Central memory CD4-positive, alpha-beta T cell (primary cell): ENCODE measurements around the gene HDGFL3.
"Not testable (repeated sequence)": the region's sequence is repeated elsewhere in the genome, so short reads cannot be mapped to it uniquely, and the experiment has no call there.

Experiments used
- DNase-seq: peaks from one replicate; pipeline ENCODE4 v3.0.0; 2022
- total RNA-seq, 3 experiments: gene quantifications; one replicate each; lab custom pipeline; 2026; lab: John Stamatoyannopoulos, UW

Gene HDGFL3
- total RNA-seq: 9.1 to 73.3 (median 32.3) reads per million in 3 experiments

DNA sequence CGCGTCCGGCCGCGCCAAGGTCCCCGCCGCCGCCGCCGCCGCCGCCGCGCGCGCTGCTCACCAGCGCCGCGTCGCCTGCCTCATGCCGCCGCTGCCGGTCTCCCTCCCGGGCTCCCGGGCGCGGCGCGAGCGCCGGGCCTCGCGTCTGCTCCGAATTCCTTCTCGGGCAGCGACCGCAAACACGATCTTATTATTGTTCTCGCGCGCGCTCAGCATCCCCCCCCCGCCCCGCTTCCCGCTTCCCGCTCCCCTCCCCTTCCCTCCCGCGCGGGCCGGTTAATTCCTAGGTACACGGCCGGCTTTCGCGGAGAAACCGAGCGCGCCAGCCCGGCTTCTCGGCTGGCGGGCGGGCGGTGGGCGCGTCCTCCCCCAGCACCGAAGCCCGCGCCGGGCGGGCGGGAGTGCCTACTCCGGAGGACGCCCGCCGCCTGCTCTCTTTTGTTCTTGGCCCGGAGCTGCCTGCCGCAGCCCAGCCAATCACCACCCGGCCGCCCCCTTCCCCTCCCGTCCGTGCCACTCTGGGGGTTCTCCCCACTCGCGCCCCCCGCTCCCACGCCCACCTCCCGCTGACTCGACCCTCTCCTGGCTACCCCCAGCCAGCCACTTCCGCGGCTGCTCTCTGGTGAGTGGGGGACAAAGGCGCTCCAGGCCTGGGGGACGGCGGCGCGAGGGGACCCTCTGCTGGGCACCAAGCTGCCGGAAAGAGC, at the start of gene HDGFL3:
HDGFL3 (minus strand) TSS at position 164 of the 707 bp plus-strand sequence. CDS start 409 bp downstream, outside the sequence.
- peak; percentile 2 for DNase-seq

DNA sequence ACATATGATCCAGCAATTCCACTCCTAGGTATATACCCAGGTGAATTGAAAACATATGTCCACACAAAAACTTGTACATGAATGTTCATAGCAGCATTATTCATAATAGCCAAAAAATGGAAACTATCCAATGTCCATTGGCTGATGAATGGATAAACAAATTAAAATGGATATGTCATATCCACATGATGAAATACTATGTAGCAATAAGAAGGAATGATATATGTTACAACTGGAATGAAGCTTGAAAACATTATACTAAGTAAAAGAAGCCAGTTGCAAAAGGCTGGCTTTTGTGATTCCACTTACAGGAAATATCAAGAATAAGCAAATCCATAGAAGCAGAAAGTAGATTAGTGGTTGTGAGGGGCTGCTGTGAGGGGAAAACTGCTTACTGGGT, 43.2 kb upstream of the HDGFL3 start:
- no peak for DNase-seq

DNA sequence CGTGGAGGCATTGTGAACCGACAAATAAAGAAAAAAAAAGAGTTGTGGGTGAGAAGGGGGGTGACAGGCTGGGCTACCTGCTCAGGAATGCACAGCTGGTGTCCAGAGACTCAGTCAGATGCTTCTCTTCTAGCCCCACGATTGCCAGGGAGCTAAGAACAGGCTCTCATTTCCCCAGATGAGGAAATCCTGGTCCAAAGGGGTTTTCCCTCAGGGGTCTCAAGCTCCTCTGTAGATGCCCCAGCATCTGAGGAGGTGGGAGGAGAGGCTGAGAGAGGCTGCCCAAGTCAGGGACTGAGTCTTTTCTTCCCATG, 41.4 kb upstream of the HDGFL3 start:
- no peak for DNase-seq

DNA sequence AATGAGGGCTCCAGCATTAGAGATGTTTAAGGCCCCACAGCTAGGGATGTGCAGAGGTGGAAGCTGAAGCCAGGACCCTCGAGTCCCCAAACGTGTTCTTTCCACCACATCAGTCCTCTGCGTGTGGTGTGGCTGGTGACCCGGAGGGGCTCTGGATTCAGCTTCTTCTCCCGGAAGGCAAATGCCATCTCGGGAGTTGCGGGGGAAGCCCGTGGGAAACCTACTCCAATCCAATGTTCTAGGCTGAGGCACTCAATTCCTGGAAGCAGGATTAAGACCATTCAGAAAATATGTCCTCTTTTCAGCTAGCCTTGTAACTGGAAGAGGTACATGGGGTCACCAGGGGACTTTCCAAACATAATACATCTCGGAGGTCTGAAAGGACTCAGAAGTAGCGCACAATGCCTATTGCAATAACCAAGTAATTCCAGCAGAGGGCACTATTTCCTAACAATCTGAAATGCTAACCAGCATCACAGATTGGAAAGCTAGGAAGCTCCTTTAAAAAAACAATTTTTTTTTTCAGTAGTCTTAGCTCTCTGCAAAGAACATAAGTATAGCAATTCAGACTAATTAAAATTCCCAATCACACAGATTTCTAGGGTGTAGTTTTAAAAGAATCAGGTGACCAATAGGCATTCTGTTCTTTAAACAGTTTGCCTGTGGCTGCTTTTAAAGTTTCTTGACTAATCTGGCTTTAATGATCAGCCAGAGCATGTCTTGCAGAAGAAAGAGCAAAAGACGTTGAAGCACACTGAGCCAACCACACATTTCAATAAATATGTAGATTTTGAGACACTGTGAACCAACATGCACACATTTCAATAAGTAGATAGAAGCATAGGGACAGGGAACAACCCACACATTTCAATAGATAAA, 40.8 kb upstream of the HDGFL3 start:
- DNase-seq: peak; percentile 14

DNA sequence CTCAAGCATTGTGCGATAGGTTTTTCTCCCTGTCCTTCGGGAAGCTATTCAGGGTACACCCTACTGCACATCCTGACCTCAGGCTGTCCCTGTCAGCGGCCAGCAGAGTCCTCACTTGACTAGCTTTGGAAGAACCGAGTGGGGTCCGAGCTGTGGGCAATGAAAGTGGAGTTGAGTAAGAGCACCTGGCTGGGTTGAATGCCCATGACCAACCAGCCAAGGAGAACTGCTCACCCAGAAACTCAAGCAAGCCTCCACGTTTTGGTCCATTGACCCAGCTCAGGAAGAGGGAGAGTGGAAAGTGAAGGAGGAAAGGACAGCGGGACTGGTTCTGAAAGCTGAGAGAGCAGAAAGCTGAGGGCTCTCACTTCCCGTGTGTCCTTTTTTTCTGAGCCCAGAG, 36.0 kb upstream of the HDGFL3 start:
- DNase-seq: no peak

DNA sequence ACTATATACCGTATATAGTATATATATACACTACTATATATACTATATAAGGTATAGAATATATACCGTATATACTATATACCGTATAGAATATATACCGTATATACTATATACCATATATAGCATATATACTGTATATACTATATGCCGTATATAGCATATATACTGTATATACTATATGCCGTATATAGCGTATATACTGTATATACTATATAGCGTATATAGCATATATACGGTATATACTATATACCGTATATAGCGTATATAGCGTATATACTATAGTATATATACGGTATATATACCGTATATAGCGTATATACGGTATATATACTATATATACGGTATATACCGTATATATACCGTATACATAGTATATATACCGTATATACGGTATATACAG, 22.6 kb upstream of the HDGFL3 start:
- DNase-seq: no peak

DNA sequence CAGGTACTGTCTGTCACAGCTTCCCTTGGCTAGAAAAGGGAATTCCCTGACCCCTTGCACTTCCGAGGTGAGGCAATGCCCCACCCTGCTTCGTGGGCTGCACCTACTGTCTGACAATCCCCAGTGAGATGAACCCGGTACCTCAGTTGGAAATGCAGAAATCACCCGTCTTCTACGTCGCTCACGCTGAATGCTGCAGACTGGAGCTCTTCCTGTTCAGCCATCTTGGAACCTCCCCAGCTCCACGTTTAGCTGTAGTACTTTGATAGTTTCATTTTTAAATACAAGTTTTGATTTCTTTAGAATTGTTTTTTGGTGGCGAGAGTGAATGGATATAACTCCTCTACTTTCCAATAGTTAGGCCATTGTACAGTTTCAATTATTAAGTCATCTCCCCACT, 17.8 kb upstream of the HDGFL3 start:
- no peak for DNase-seq

DNA sequence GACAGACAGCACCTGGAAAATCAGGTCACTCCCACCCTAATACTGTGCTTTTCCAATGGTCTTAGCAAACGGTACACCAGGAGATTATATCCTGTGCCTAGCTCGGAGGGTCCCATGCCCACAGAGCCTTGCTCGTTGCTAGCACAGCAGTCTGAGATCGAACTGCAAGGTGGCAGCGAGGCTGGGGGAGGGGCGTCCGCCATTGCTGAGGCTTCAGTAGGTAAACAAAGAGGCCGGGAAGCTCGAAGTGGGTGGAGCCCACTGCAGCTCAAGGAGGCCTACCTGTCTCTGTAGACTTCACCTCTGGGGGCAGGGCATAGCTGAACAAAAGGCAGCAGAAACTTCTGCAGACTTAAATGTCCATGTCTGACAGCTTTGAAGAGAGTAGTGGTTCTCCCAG, 14.2 kb upstream of the HDGFL3 start:
- DNase-seq: not testable (repeated sequence)

DNA sequence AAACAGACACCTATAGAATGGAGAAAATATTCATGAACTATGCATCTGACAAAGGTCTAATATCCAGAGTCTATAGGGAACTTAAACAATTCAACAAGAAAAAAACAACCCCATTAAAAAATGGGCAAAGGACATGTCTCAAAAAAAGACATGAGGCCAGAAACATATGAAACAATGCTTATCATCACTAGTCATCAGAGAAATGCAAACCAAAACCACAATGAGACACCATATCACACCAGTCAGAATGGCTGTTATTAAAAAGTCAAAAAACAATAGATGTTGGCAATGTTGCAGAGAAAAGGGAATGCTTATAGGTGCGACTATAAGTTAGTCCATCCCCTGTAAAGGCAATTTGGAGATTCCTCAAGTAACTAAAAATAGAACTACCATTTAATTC, 11.4 kb upstream of the HDGFL3 start:
- no peak for DNase-seq

DNA sequence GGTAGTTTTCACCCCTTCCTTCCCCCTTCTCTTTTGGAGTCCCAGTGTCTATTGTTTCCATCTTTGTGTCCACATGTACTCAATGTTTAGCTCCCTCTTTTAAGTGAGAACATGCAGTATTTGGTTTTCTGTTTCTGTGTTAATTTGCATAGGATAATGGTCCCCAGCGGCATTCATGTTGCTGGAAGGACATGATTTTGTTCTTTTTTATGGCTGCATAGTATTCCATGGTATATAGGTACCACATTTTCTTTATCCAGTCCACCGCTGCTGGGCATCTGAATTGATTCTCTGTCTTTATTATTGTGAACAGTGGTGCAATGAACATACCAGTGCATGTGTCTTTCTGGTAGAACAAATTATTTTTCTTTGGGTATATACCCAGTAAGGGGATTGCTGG, 7.7 kb upstream of the HDGFL3 start:
- DNase-seq: no peak

DNA sequence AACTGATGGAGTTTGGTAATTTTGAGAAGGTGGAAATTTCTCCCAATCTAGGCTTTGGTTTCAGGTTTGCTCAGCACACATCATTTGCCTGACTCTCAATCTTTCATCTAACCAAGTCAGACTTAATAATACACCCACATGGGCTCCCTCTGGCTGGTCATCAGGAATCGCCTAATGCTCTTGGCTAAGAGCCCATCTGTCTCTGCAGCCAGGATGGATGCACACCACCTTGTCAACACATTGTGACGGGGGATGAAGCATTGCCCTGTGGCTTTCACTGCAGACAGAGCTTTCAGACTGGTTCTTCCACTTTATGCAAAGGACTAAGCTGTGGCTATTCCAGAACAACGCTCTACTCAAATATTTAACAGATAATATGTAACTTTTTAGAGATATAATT, 3.0 kb upstream of the HDGFL3 start:
- DNase-seq: no peak

DNA sequence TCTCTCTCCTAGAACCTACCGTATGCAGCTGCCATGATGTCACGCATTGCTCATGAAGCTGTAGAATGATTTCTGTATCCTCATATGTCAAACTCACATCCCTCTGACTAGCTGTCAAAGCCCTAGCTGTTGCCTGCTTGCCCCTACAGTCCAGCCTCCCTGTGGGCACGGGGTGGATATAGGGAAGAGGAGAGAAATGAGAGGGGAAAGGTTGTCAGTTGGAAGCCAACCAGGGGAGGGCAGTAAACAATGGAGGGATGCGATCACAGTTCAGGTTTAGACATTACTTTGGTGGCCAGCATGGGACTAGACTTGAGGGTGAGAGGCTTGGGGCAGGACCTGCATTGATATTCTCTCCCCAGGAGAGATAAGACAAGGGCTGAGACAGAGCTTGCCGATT, 1.7 kb upstream of the HDGFL3 start:
- no peak for DNase-seq

DNA sequence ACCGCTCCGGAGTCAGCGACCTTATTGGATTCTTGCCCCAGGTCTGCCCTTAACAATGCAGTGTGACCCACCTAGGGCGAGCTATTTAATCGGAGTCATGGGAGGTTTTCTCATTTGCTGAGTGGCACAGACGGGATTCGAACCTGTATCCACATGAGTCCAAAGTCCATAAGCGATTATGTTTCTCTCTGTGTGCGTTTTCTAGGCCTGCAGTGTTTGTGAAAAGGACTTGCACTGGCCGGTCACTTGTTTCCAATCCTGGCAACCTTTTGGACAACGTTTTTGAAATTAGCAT, 691 bp upstream of the HDGFL3 start:
- no peak for DNase-seq

DNA sequence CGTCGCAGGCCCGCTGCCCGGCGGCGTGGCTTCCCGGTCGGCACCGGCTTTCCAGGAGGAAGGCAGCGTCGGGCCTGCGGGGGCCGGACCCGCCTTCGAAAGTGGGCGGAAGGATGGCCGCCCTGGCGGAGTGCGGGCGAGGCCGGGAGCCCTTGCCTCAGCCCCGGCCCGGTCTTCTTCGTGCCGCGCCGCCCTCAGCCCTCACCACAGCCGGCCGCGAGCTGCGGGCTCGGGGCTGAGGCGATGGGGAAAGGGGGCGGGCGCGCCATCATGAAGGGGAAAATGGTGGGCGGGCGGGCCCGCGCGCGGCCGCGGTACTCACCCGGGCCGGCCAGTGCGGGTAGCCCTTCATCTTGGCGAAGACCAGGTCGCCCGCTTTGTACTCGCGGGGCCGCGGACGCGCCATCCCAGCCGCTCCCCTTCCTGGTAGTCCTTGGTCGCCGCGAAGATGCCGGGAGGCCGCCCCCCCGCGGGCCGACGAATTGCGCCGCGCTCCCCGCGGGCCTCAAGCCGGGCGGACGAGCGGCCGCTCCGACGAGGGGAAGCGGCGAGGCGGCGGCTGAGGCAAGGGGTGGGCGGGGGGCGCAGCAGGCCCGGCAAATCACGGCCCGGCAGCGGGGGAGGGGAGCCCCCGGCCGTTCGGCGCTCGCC, 489 bp downstream of the HDGFL3 start:
- DNase-seq: no peak

DNA sequence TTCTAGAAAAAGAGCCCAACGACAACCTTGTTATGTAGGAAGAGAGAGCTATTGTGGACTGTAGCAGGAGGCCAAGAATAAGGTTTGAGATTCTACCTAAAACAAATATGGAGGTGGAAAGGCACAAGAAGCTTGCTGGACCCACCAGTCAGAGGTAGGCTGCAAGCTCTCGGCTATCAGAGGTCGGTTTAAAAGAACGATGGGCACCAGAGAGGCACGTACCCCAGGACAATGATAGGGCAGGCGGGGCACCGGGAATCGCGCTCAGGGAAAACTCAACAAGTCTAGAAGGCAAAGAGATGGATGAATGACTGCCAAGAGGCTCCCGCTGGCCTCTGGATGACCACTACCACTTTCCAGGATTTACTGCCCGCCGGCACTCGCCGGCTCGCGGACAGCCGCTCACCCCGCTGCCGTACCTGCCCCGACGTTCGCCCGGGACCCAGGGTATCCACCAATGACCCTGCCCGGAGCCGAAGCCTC, 1.1 kb downstream of the HDGFL3 start:
- no peak for DNase-seq

DNA sequence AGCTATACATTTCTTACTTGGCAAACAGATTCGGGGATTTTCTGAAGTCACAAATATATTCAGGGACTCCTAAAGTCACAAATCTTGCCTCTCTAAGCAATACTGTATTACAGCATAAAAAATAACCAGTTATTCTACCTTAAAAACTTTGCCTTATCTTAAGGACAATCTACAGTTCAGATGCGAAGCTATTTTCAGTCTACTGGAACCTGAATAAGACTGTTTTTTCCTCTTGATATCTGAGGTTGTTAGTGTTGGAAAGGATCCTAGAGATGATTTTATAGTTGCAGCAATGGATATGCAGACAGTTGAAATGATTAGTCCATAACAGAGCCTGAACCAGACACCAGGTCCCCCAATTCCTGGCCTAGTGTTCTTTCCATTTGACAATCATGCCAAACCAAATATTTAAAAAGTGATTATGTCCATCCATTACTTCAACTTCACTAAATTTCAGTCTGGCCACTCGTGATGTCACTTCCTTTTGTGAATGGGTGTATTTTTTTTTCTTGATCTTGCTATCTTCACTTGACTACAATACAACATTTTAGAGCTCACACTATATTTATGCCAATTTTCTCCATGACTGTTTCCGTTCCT, 1.8 kb downstream of the HDGFL3 start:
- no peak for DNase-seq

DNA sequence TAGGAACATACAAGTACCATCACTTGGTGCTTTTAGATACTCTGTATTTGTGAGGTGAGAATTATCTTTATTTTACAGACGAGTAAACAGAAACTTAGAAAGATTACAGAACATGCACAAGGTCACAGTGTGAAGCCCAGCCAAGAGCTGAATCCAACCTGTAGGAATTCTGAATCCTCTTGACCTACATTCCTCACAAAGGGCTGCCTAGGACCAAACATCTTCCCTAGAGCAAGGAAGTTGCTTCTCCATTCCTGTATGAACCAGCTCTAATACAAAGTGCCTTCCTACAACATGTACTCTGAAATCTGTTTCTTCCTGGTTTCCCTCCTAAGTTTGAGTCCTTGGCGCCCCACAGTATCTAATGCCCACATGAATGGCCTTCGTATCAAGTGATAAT, 2.9 kb downstream of the HDGFL3 start:
- DNase-seq: no peak

DNA sequence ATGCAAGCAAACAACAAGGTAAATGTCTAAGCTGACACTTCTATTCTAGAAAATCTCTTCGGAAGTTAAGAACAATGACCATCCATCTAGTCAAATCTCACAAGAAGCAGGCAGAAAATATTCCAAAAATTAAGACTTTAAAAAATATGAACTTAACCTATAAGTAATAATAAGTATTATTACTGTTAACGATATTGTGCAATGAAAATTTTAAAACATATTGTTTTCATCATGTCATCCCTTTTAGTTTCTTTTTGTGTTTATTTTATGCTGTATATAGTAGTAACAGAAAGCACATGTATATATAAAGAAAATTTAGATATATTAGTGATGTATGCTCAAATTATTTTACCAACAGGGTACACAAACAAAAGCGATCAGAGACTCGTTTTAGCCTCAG, 4.1 kb downstream of the HDGFL3 start:
- no peak for DNase-seq

DNA sequence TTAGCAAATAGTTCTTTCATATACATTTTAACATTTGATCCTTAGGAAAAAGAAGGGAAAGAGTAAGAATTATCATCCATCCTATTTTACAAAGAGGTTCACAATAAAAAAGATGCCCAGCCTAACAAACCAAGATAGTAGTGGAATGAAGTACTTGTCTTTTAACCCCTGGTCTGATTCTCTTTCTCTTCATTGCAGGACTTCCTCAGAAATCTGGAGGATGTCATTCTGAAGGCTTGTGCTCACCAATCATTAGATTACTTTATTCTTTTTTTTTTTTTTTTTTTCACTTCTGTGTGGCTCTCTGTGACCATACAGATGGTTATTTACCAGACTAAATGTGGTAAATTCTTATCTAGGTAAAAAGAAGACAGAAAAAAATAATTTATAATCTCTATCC, 7.0 kb downstream of the HDGFL3 start:
- no peak for DNase-seq

DNA sequence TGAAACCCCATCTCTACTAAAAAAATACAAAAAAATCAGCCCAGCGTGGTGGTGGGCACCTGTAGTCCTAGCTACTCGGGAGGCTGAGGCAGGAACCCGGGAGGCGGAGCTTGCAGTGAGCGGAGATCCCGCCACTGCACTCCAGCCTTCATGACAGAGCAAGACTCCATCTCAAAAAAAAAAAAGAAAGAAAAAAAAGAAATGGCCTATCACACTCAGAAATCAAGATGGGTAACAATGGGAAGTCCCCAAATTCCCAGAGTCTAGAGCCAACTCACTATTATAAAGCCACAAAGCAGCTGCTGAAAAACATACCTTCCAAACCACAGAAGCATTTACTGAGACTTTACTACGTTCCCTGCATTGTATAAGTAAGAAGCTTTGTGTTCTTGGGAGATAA, 7.5 kb downstream of the HDGFL3 start:
- no peak for DNase-seq

DNA sequence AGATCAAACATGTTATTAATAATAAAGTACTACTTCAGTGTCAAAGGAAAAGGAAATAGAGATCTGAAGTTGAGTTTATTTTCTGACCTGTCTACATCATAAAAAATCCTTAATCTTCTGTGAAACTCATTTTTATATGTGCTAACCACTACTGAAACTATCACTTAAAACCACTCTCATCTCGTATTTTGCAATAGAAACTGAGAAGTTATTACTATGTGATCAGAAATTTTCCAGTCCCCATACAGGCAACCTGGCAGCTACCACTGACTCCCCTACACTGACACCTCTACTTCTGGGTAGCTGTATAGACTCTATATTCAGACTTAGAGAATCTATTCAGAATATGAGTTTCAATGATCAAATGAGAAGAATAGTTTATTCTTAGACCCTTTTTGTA, 8.3 kb downstream of the HDGFL3 start:
- DNase-seq: no peak

DNA sequence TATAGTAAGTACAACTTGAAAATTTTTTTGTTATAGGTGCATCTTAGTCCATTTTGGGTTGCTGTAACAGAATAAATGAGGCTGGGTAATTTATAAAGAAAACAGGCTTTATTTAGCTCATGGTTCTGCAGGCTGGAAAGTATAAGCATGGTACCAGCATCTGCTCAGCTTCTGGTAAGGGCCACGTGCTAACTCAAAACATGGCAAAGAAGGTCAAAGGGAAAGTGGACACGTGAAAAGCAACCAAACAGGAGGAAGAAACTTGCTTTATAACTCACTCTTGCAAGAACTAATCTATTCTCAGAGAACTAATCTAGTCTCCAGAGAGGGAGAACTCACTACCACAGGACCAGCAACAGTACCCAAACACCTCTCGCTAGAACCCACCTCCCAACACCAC, 9.1 kb downstream of the HDGFL3 start:
- DNase-seq: no peak

DNA sequence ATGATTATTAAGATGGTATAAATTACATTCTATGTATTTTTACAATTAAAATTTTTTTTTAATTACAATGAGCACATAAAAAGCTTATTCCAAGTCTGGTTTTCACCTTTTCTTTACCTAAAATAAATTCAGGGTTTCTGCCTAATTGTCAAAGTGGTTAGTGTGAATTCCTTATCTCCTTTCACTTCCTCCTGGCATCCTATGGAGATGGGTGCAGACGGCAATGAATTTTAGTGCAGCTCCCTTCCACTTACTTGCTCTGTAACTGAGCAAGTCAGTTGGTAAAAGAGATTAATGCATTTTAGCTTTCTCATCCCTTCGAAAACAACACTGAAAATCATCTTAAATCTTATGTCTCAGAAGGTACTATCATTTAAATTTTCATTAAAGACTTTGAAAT, 13.1 kb downstream of the HDGFL3 start:
- no peak for DNase-seq

DNA sequence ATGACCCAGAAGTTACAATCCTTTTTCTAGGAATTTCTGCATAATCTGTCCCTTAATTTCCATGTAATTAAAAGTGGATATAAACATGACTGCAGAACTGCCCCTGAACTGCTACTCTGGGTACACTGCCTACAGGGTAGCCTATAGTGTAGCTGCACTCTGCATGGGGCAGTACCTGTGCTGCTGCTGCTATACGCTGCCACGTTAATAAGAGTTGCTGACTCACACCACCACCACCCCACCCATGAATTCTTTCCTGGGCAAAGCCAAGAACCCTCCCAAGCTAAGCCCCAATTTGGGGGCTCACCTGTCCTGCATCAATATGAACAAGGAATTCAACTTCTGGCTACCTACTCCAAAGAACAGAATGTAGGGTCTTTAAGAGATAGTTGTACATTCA, 13.9 kb downstream of the HDGFL3 start:
- no peak for DNase-seq
